HEK293 (cell line): Measurements from ENCODE around the gene RPS6KA4.
A peak's percentile ranks its signal among the peaks of the same experiment; 100 is the strongest.

ENCODE experiments used
- CTCF ChIA-PET: fragments of 350-600 bp; formaldehyde crosslinking; extraction: SDS; loops from one replicate; lab custom pipeline; 2021; ENCODE audit warnings: antibody characterized with exemption; lab: Yijun Ruan, JAX
- POLR2A ChIA-PET: fragments of 300-600 bp; formaldehyde crosslinking; extraction: SDS; loops from one replicate; lab custom pipeline; 2020; ENCODE audit warnings: antibody characterized with exemption, inconsistent platforms; lab: Yijun Ruan, JAX
- H3K27ac ChIP-seq: fragments of 200-500 bp; sonication (Bioruptor generic); 2 replicates; pipeline ENCODE4 v1.5.1; 2014; ENCODE audit warnings: low read depth, low read length, control low read depth, inconsistent platforms; ENCODE audit errors: extremely low read depth
- H3K36me3 ChIP-seq, 2 experiments: fragments of 200-500 bp in 1 of 2; sonication (Bioruptor generic) in 1 of 2; 1 replicate in 1 of 2; 2 replicates in 1 of 2; pipeline ENCODE4 v1.5.1; 2014 to 2017; ENCODE audit warnings: inconsistent platforms in 2 of 2, low read length in 2 of 2; ENCODE audit not compliant: control insufficient read depth in 2 of 2, insufficient read depth in 1 of 2
- H3K4me1 ChIP-seq: fragments of 200-500 bp; sonication (Bioruptor generic); 2 replicates; pipeline ENCODE4 v1.5.1; 2014; ENCODE audit warnings: mild to moderate bottlenecking, low read length, inconsistent platforms; ENCODE audit not compliant: control insufficient read depth, insufficient read depth
- H3K4me3 ChIP-seq: 2 replicates; pipeline ENCODE4 v1.5.1; 2011; ENCODE audit warnings: low read depth, mild to moderate bottlenecking, control low read depth, low read length, moderate library complexity
- H3K9me3 ChIP-seq: fragments of 200-500 bp; sonication (Bioruptor generic); 2 replicates; pipeline ENCODE4 v1.5.1; 2014; ENCODE audit warnings: low read depth, low read length, inconsistent platforms; ENCODE audit not compliant: control insufficient read depth, insufficient read depth
- AEBP2 ChIP-seq: fragments of 450-650 bp; formaldehyde crosslinking; IDR thresholded peaks from 2 replicates; pipeline ENCODE4 v1.5.1; 2016; ENCODE audit warnings: missing biosample characterization, missing genetic modification characterization, borderline replicate concordance
- CTCF ChIP-seq: fragments of 450-650 bp; formaldehyde crosslinking; IDR thresholded peaks from 2 replicates; pipeline ENCODE4 v1.5.1; 2016; ENCODE audit warnings: missing biosample characterization, missing genetic modification characterization
- EGR2 ChIP-seq: fragments of 450-650 bp; formaldehyde crosslinking; IDR thresholded peaks from 2 replicates; pipeline ENCODE4 v1.5.1; 2016; ENCODE audit warnings: low read depth, missing biosample characterization, missing genetic modification characterization
- KLF7 ChIP-seq: fragments of 450-650 bp; formaldehyde crosslinking; IDR thresholded peaks from 2 replicates; pipeline ENCODE4 v1.5.1; 2016; ENCODE audit warnings: missing biosample characterization, missing genetic modification characterization, borderline replicate concordance
- PRDM10 ChIP-seq: fragments of 450-650 bp; formaldehyde crosslinking; IDR thresholded peaks from 2 replicates; pipeline ENCODE4 v1.5.1; 2016; ENCODE audit warnings: missing biosample characterization, missing genetic modification characterization
- SCRT1 ChIP-seq: fragments of 450-650 bp; formaldehyde crosslinking; IDR thresholded peaks from 2 replicates; pipeline ENCODE4 v1.5.1; 2016; ENCODE audit warnings: missing biosample characterization, missing genetic modification characterization, borderline replicate concordance
- SP7 ChIP-seq: fragments of 450-650 bp; formaldehyde crosslinking; IDR thresholded peaks from 2 replicates; pipeline ENCODE4 v1.5.1; 2016; ENCODE audit warnings: missing biosample characterization, missing genetic modification characterization
- TSHZ1 ChIP-seq: fragments of 450-650 bp; formaldehyde crosslinking; IDR thresholded peaks from 2 replicates; pipeline ENCODE4 v1.5.1; 2016; ENCODE audit warnings: missing biosample characterization, missing genetic modification characterization, borderline replicate concordance
- ZBTB17 ChIP-seq: fragments of 450-650 bp; formaldehyde crosslinking; IDR thresholded peaks from 2 replicates; pipeline ENCODE4 v1.5.1; 2016; ENCODE audit warnings: missing biosample characterization, missing genetic modification characterization
- ZNF114 ChIP-seq: fragments of 450-650 bp; formaldehyde crosslinking; IDR thresholded peaks from 2 replicates; pipeline ENCODE4 v1.5.0; 2017; ENCODE audit warnings: missing biosample characterization, missing genetic modification characterization
- ZNF16 ChIP-seq: fragments of 450-650 bp; formaldehyde crosslinking; IDR thresholded peaks from 2 replicates; pipeline ENCODE4 v1.5.1; 2016; ENCODE audit warnings: low read depth, missing biosample characterization, missing genetic modification characterization
- ZNF184 ChIP-seq: fragments of 450-650 bp; IDR thresholded peaks from 2 replicates; pipeline ENCODE4 v1.5.1; 2018; ENCODE audit warnings: missing biosample characterization, mild to moderate bottlenecking, missing genetic modification characterization
- ZNF324 ChIP-seq: fragments of 450-650 bp; formaldehyde crosslinking; IDR thresholded peaks from 2 replicates; pipeline ENCODE4 v1.5.1; 2016; ENCODE audit warnings: missing biosample characterization, missing genetic modification characterization
- ZNF354C ChIP-seq: fragments of 450-650 bp; formaldehyde crosslinking; IDR thresholded peaks from 2 replicates; pipeline ENCODE4 v1.5.1; 2016; ENCODE audit warnings: missing biosample characterization, missing genetic modification characterization, low read depth, borderline replicate concordance
- ZNF600 ChIP-seq: fragments of 450-650 bp; formaldehyde crosslinking; IDR thresholded peaks from 2 replicates; pipeline ENCODE4 v1.5.1; 2016; ENCODE audit warnings: missing biosample characterization, missing genetic modification characterization
- ZNF629 ChIP-seq: fragments of 450-650 bp; formaldehyde crosslinking; IDR thresholded peaks from 2 replicates; pipeline ENCODE4 v1.5.1; 2017; ENCODE audit warnings: missing biosample characterization, missing genetic modification characterization
- ZNF692 ChIP-seq: fragments of 450-650 bp; formaldehyde crosslinking; IDR thresholded peaks from 2 replicates; pipeline ENCODE4 v1.5.1; 2016; ENCODE audit warnings: missing biosample characterization, missing genetic modification characterization
- ZNF768 ChIP-seq: fragments of 450-650 bp; formaldehyde crosslinking; IDR thresholded peaks from 2 replicates; pipeline ENCODE4 v1.5.1; 2018; ENCODE audit warnings: missing biosample characterization, mild to moderate bottlenecking, missing genetic modification characterization
- ZSCAN23 ChIP-seq: fragments of 450-650 bp; formaldehyde crosslinking; IDR thresholded peaks from 2 replicates; pipeline ENCODE4 v1.5.1; 2016; ENCODE audit warnings: missing biosample characterization, missing genetic modification characterization
- ZXDB ChIP-seq: fragments of 450-650 bp; formaldehyde crosslinking; IDR thresholded peaks from 2 replicates; pipeline ENCODE4 v1.5.1; 2016; ENCODE audit warnings: missing biosample characterization, missing genetic modification characterization
- TF ChIP-seq, protein P1 (sequence below): fragments of 450-650 bp; formaldehyde crosslinking; IDR thresholded peaks from 2 replicates; pipeline ENCODE4 v1.5.1; 2017; ENCODE audit warnings: missing biosample characterization, missing genetic modification characterization

The RPS6KA4 gene

GRCh38 chr11:64316672-64317324 lies 42.2 kb upstream of the RPS6KA4 start (continued):
- TF ChIP-seq ZNF600 (0 out of 2 replicates have a peak, but pooled peaks have one; percentile 46), KLF7 (no peak), CTCF (tag by site-specific recombination) (0 out of 2 replicates have a peak, but pooled peaks have one; percentile 41)
- TF ChIP-seq, protein P1, sequence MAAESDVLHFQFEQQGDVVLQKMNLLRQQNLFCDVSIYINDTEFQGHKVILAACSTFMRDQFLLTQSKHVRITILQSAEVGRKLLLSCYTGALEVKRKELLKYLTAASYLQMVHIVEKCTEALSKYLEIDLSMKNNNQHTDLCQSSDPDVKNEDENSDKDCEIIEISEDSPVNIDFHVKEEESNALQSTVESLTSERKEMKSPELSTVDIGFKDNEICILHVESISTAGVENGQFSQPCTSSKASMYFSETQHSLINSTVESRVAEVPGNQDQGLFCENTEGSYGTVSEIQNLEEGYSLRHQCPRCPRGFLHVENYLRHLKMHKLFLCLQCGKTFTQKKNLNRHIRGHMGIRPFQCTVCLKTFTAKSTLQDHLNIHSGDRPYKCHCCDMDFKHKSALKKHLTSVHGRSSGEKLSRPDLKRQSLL (tag by site-specific recombination) = no peak

- no peaks in the 10 kb centered on the region for H3K4me1 ChIP-seq
- POLR2A ChIA-PET = interaction anchor here (0.6 to 4.0 kb wide), 34 partner anchors 8 to 136 kb away, joined by 3 to 43 read pairs (median 4); partner anchors contain the start of genes BAD, ESRRA, FKBP2 and PPP1R14B
- H3K9me3 ChIP-seq = no peaks in the 10 kb centered on the region
- H3K27ac ChIP-seq = peak within 1 kb of the TSS; percentile 88
- CTCF ChIA-PET = interaction anchor here (0.6 to 5.0 kb wide), 27 partner anchors 10 to 1645 kb away, joined by 3 to 85 read pairs (median 4); partner anchors contain the start of genes CCDC88B and LBHD1
- H3K36me3 ChIP-seq = peaks cover 0 to 58% of the 10 kb centered on the region in 2 experiments; a peak in 1 of 3 replicates
- peak within 1 kb of the TSS; percentile 90 for H3K4me3 ChIP-seq
- 0 out of 2 replicates have a peak, but pooled peaks have one; percentile 46 for TF ChIP-seq SP7 (tag by site-specific recombination)
- TF ChIP-seq PRDM10 (tag by site-specific recombination) = 0 out of 2 replicates have a peak, but pooled peaks have one; percentile 57
- TF ChIP-seq TSHZ1 (tag by site-specific recombination) = no peak
- no peak for TF ChIP-seq ZNF354C (tag by site-specific recombination)
- TF ChIP-seq ZNF629 (tag by site-specific recombination) = peak; percentile 83
- peak; percentile 53; the same call in 1 of the 2 replicates for TF ChIP-seq EGR2
- peak; percentile 85 for TF ChIP-seq ZBTB17 (tag by site-specific recombination)
- TF ChIP-seq AEBP2 = no peak
- TF ChIP-seq ZNF184 = no peak
- TF ChIP-seq SCRT1 (tag by site-specific recombination) = no peak
- TF ChIP-seq ZXDB (tag by site-specific recombination) = peak; percentile 58
- no peak for TF ChIP-seq ZNF324 (tag by site-specific recombination)
- TF ChIP-seq ZNF692 (tag by site-specific recombination) = no peak
- TF ChIP-seq ZNF114 (tag by site-specific recombination) = no peak
- no peak for TF ChIP-seq ZSCAN23 (tag by site-specific recombination)
- no peak for TF ChIP-seq ZNF16 (tag by site-specific recombination)
- TF ChIP-seq ZNF768 (tag by site-specific recombination) = no peak
These were observed 41.5 kb upstream of the RPS6KA4 start, which contains the start of gene TRMT112 for GRCh38 chr11:64317325-64317960. TSS of gene TRMT112 (minus strand) at chr11:64317559. CDS start at chr11:64317526, 33 bp downstream.
